Fibroblast of skin of scalp (primary cell): ENCODE measurements around the gene ANTXR1.

Source experiments
- DNase-seq: peaks from one replicate; pipeline ENCODE4 v3.0.0-alpha.2; 2013

Gene ANTXR1

DNA sequence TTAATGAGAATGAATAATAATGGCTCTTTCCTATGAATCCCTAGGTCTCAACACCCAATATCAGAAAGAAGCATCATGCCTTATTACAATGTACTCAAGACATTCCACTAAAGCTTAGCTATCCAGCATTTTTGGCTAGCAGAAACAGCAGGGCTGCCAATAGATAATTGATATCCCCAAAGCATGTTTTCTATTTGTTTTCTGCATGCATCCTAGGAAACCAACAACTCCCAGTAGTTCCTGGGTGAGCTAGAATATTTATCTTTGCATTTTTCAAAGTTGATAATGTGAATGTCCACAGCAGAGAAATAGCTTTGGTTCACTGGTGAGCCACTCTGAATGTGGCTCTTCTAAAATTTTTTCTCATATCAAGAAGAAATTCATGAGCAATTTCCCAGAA lies 5.8 kb upstream of the ANTXR1 start:
- DNase-seq = peak; percentile 45

DNA sequence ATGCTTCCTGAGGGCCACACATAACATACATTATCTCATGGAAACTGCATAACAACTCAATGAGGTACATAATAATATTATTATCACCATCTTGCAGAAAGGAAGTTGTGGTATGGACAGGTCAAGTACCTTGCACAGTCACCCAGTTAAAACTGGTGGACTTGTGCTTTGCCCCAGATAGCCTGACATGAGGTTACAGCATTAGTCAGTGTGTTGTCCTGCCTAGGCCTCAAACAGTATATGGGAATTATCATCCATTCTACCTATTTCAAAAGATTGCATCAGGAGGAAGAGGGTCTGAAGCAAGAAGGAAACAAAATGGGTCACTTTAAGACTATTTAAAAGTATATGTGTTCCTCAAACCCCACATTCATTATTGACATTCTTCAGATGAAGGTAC lies 5.4 kb upstream of the ANTXR1 start:
- DNase-seq = no peak

- DNase-seq = no peak
These were observed 2.4 kb upstream of the ANTXR1 start for GRCh38 chr2:69010437-69011194.

DNA sequence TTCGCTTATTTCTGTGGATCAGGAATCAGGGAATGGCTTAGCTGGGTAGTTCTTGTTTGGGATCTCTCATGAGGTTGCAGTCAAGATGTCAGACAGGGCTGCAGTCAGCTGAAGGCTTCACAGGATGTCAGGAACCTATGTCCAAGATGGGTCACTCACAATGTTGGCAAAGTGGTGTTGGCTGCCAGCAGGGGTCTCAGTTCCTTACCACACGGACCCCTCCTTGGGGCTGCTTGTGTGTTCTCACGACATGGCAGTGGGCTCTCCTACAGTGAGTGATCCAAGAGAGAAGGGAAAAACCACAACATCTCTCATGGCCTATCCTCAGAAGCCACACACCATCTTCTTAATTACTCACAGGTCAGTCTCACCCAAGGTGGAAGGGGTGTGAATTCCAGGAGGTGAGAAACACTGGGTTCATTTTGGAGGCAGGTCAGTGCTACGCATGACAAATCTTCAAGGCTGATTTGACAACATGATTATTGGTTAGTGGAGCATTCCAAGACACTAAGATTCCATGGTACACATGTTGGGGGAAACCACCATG lies 1.3 kb upstream of the ANTXR1 start:
- DNase-seq = no peak

DNA sequence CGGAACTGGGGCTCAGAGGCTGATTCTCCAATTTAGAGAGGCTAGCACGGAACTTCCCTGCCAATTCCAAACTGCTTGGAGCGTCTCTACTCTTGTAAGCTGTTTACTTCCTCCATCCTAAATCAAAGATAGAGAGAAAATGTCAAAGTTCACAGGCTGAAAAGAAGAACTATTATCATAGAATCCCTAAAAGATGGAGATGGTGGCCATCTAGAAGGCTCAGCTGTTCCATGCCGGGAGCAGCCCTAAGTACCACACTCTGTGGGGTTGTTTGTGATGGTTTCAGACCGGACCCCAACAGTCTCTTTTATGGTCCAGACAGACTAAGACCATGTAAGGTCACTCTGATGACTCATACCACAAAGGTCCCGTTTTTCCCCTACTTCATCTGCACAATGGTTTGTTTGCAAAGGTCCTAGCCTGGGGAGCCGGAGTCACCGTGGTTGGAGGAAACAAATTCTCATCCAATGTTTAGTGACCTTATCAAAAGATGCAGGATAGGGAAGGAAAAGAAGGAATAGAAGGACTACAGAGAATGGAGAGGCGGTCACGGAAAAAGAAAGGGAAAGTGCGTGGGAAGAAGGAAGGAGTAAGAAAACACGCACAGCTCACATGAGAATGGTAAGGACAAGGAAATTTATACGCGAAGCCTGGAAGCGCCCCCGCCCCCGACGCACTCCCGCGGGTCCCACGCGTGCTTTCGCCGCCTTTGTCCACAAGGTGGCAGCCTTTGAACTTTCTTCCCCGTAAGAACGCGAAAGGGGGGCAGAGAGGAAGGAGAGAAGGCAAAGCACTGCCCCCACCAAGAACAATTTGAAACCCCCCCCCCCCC lies 453 bp upstream of the ANTXR1 start:
- peak; percentile 79 for DNase-seq

- peak; percentile 50 for DNase-seq
These were observed 1.2 kb downstream of the ANTXR1 start for GRCh38 chr2:69013840-69014821.

- peak; percentile 76 for DNase-seq
These were observed 4.1 kb downstream of the ANTXR1 start for GRCh38 chr2:69017080-69017479.

DNA sequence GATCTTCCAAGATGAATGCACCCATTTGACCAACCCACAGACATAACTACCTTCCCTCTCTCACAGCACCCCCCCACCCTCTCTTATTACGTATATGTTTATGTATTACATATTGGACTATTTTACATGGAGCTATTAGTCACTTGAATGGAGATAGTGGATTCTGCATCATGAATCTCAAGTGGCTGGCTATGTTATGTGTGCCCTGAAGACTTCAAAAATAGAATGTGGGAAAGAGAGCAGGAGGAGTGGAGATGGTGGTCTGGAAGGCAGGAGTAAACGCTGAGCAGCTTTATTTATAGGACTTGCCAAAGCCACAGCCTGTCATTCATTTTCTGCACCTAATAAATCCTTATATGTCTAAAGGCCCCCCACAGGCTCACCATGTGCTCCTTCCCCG lies 4.9 kb downstream of the ANTXR1 start:
- no peak for DNase-seq

DNA sequence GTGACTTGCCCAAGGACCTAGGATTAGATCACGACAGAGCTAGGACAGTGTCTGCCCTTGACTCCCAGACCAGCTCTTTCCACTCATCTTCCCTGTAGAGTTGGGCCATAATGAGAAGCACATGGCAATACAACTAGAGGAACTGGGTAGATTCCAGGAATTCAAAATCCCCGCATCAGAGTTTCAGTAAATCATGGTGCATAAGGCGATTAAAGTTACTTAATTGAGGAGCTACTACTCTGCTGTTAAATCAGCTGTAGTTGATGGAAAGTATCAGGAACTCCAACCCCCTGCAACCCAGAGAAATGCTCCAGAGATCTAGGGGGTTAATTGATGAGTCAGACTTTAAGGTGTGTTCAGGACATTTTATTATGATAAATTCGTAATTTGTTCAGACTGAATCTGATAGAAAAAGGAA lies 5.7 kb downstream of the ANTXR1 start:
- DNase-seq = peak; percentile 45

DNA sequence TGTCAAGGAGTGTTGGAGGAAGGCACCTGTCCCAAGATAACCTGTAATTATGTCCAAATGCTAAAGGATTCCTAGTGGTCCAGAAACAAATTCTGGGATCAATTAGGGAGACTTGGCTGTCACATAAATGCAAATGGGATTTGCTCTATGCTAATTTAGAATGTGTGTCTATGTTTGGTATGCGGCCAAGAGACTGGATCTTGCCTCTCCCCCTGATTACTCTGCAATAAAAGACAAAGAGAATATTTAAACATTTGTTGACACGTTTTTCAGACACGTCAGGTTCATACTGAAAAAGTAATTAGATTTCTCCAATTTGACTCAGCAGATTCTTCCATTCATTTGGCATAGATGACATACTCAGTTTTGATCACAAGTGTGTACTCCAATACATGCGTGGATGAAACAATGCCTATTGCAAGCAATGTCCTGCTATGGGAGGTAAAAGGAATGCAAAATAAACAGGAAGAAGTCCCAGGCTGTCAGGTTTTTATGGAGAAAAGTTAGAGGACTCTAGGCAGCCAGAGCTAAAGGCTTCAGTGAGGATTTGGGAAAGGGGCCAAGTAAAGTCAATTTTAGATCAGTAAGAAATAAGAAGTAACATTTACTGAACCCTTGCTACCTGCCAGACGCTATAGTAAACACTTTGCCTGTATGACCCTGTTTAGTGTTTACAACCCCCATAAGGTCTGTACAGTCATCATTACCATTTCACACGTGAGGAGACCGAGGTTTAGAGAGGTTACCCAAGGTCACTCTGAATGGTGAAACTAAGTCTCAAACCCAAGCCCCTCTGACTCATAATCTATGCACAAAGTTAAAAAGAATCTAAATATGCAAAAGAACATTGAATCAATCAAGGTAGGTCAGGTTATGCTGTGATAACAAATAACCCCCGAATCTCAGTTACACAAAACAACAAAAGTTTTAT lies 7.8 kb downstream of the ANTXR1 start:
- DNase-seq = no peak

DNA sequence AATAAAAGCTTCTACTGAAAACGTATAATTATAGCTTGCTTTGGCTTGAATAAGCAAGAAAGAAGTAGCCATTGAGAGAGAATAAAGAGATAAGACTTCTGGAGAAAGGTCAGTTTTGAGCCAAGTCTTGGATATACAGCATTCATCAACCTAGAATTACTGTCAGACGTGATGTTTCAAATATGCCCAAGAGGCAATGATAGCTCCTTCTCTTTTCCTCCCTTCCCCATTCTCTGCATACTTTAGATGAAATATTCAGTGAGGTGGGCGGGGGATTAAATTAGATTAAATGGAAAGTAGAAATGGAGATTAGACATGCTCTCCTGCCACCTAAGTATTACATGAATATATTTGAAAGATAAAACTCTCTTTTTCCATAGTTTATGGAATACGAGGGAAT lies 8.7 kb downstream of the ANTXR1 start:
- no peak for DNase-seq

DNA sequence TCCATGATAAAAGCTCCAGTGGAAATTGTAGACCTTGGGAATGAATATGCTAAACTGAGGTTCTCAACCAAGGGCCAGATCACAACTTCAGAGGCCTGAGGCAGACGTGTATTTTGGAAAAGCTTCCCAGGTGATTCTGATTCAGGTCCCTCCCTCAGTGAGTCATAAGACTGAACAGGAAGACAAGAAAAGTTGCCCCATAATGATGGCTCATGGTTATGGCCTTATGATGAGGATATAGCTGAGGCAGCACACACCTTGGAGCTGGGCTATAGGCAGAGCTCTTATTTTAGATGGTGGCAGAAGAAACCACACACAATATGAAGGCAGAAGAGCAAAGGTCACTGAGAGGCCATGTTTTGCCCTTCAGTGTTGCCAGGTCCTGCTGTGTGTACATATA lies 9.6 kb downstream of the ANTXR1 start:
- no peak for DNase-seq

DNA sequence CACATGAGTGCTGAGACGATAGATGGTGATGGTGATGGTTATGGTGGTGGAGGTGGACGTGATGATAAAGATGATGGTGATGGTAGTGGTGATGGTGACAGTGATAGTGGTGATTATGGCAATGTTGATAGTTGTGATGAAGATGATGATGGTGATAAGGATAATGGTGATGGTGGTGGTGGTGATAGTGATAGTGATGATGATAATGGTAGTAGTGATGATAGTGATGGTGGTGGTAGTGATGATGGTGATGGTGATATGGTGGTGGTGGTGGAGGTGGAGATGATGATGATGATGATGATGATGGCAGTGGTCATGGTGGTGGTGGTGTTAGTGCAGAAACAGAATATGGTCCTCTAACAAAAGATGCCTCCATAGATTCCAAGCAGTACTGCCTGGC lies 10.3 kb downstream of the ANTXR1 start:
- DNase-seq = no peak

GRCh38 chr2:69026026-69026425 lies 13.0 kb downstream of the ANTXR1 start:
- no peak for DNase-seq

DNA sequence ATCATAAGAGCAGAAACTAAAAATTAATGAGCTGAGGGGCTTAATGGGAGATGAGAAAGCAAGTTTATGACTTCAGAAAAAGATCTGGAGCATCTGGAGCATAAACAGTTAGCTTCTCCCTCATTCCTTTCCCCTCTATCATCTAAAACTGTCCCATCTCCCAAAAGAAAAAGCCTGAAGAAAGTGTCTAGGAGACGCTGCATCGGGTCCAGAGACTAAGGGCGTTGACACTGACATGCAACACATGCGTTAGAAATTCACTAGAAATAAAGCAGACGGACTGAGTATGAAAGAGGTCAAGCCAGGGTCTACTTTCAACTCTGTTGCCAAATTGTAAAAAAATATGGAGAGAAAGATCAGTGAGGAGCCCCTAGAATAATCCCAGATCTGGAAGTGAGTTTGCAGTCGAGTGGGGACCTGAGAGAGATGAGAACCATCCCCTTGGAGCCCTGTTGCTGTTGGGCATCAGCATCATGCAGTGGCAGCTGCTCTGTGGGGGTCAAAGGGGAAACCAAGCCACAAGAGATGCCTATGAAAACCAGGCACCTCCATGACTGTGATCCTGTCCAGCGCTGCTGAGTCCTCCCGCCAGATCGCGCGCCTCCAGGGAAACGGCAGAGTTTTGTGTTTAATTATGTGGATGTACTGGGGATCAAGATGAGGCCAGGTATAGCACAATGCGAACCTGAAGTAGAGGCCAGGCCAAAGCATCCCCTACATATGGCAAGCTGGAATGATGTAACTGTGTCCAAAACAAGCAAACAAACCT lies 13.9 kb downstream of the ANTXR1 start:
- DNase-seq = no peak

DNA sequence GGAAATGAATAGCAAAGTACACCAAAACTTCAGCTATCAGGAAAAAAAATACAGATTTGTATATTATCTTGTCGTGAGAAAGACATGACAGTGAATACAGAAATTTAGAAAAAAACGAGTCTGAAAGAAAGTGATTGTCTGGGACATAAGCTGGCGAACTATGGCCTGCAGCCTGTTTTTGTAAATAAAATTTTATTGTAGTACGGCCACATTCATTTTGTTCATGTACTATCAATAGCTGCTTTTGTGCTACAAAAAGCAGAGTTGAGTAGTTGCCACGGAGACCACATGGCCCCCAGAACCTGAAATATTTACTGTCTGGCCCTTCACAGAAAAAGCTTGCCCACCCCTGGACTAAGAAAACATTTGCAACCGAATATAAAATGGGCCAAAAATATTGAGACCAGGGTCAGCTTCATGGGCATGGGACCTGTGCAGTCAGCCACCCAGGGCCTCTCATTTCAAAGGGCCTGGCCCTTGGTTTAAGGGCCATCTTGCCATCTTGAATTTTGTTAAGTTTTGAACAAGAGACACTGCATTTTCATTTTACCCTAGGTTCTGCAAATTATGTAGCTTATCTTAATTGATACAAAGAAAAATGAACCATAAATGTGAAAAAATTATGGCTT lies 17.9 kb downstream of the ANTXR1 start:
- no peak for DNase-seq

- DNase-seq = no peak
These were observed 18.5 kb downstream of the ANTXR1 start for GRCh38 chr2:69031466-69031865.

- DNase-seq = peak; percentile 51
These were observed 19.4 kb downstream of the ANTXR1 start for GRCh38 chr2:69032336-69032735.

- DNase-seq = no peak
These were observed 20.6 kb downstream of the ANTXR1 start for GRCh38 chr2:69033461-69034095.

DNA sequence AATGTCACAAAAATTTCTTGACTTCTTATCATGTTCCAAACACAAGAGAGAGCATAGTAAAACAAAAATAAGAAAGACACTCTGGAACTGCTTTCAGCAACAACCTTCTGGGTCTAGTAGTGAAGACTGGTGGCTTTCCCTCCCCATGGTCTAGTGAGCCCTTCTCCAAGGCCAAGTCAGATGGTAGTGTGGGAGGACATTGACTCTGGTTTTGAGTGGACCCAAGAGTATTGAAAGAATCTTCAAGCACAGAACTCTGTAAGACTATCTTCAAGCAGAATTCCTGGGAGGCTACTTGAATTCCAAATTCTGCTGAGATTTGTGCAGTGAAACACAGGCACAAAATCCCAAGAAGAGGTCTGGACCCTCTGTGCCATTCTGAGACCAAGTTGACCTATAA lies 21.1 kb downstream of the ANTXR1 start:
- DNase-seq = no peak
